GM12875 (cell line): Measurements from ENCODE around the gene FGF11.

ENCODE experiments used
- H3K4me3 ChIP-seq: one replicate; pipeline ENCODE4 v1.5.1; 2011; ENCODE audit warnings: low read depth, low read length, control low read depth
- CTCF ChIP-seq: IDR thresholded peaks from 2 replicates; pipeline ENCODE4 v1.5.1; 2011; ENCODE audit warnings: low read depth, mild to moderate bottlenecking, control low read depth, inconsistent platforms, low read length, moderate library complexity, borderline replicate concordance; ENCODE audit not compliant: insufficient read depth

FGF11 gene

DNA sequence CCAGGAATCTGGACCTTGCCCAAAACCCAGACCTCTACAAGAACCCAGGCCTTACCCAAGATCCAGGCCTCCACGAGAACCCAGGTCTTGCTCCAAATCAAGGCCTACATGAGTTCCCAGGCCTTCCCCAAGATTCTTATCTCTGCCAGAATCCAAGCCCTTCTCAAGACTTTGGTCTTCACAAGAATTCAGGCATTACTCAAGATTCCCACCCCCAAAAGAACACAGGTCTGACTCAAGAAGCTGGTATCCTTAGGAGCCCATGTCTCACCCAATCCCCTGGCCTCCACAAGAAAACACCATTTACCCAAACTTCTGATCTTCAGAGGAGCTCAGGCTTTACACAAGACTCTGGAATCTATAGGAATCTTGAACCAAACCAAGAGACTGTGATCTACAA, 8.1 kb upstream of the FGF11 start:
- no peak overlapping the region for H3K4me3 ChIP-seq
- TF ChIP-seq CTCF = no peak

GRCh38 chr17:7432296-7432695, 7.0 kb upstream of the FGF11 start:
- TF ChIP-seq CTCF = no peak
- no peak overlapping the region for H3K4me3 ChIP-seq

DNA sequence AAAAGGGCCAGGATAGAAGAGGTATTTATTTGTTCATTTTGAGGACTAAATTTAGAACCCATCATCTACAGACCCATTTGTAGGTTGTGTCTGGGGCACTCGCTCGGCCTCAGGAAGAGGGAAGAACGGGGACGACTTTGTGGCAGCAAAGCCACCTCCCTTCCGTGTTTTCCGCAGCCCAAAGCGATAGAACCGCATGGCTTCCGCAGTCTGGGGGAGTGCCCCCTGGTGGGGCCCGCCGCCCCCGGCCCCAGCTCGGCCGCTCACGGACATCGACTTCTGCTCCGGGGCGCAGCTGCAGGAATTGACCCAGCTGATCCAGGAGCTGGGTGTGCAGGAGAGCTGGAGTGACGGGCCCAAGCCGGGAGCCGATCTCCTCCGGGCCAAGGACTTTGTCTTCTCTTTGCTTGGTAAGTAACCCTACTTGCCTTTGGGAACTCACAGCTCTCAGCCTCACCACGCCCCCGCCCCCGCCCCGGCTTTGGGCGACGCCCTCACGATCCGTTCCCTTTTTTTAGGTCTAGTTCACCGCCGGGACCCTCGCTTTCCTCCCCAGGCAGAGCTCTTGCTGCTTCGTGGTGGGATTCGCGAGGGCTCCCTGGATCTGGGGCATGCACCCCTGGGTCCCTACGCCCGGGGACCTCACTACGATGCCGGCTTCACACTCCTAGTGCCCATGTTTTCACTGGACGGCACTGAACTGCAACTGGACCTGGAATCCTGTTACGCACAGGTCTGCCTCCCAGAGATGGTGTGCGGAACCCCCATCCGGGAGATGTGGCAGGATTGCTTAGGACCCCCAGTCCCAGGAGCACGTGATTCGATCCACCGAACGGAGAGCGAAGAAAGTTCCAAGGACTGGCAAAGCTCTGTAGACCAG, 3.4 kb upstream of the FGF11 start:
- peak; percentile 51 for TF ChIP-seq CTCF
- H3K4me3 ChIP-seq = peak overlapping the region; percentile 68

DNA sequence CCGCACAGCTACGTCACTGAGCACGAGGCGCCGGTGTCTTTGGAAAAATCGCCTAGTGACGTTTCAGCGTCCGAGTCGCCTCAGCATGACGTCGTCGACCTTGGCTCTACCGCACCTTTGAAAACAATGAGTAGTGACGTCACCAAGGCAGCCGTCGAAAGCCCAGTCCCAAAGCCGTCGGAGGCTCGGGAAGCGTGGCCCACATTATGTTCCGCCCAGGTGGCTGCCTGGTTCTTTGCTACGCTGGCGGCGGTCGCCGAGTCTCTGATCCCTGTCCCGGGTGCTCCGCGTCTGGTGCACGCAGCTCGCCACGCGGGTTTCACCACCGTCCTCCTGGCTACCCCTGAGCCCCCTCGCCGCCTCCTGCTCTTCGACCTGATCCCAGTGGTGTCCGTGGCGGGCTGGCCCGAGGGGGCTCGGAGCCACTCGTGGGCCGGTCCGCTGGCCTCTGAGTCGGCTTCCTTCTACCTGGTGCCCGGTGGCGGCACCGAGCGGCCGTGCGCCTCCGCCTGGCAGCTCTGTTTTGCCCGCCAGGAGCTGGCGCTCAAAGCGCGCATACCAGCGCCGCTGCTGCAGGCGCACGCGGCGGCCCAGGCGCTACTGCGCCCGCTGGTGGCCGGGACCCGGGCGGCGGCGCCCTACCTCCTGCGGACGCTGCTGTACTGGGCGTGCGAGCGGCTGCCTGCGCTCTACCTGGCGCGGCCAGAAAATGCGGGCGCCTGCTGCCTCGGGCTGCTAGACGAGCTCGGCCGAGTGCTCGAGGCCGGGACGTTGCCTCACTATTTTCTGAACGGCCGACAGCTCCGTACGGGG, 2.5 kb upstream of the FGF11 start:
- peak overlapping the region; percentile 68 for H3K4me3 ChIP-seq
- peak; percentile 93 for TF ChIP-seq CTCF

GRCh38 chr17:7437369-7437863, 1.9 kb upstream of the FGF11 start:
- no peak overlapping the region for H3K4me3 ChIP-seq
- TF ChIP-seq CTCF = no peak

DNA sequence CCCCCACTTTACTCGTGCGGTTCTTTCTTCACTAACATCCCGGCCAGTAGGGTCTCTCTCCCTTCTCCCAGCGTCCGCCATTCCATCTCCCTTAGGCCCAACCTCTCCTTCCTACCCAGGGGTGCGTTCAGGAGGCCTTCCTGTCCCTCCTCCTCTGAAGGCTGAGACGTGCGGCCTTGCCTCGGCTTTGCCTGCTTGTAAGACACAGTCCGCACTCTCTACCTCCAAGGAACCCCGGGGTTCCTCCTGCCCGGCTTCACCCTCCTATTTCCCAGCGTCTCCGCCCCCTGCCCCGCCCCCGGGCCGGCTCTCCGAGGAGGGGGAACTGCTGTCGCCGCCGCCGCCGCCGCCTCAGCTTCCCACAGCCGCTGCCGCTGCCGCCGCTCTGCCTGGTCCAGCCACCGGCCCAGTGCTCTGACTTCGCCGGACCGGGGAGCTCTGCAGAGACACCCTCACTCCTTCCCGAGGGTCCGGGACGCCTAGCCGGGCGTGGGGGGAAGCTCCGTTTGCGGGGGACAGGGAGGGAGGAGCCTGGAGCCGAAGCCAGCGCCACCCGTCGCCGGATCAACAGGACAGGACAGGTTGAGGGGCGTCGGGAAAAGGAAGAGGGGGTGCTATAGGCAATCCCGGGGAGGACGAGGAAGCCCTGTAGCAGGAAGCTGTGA, 1.2 kb upstream of the FGF11 start:
- H3K4me3 ChIP-seq = peak overlapping the region; percentile 21

More for the DNA sequence above, 1.2 kb upstream of the FGF11 start:
- TF ChIP-seq CTCF = no peak
